ENCODE measurements around the gene GRAMD1A.
A peak's percentile ranks its signal among the peaks of the same experiment; 100 is the strongest.

GRAMD1A gene

DNA sequence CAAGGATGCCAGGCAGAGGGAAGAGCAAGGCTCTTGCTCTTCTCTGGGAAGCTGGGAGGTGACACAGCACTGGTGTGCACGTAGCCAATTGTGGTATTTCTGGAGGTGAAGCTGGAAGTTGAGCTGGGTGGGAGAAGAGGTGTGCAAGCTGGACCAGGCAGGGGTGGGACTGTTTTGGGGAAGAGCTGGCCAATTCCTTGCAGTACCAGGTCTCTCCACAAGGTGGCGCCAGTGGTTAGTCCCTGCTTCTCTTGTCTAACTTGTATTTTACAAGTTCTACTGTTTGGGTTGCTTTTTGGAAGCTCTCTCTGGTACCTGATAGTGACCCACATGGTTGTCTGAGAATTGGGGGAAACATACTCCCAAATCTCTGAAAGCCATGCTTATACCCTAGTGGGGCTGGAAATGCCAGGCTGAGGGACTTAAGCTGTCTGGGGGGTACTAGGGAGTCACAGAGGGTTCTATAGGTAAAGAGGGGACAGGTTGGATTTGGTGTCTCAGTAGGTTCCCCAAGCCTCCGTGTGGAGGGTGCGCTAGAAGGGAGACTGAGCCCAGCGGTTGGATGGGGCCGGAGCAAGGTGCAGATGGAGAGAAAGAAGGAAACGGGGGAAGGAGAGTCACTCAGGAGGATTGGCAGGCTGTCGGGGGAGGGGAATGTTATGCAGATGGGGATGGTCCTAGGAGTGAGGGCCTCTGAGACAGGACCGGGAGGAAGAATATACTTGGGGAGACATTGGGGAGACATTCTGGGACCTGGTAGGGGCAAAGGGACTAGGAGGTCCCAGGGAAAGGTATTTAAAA, 44.4 kb downstream of the GRAMD1A start:
- Histone ChIP-seq H3K18ac (ENCODE audit: low read depth in 1 of 2, low read length in 2 of 2) (no peak overlapping the region), H3K27ac (ENCODE audit: low read length, poor library complexity, severe bottlenecking) (no peak overlapping the region), H2AFZ (ENCODE audit: low read depth, low read length) (no peak overlapping the region), H3K27me3 (ENCODE audit: control insufficient read depth in 1 of 2, insufficient read depth in 1 of 2, low read length in 2 of 2) (peaks cover 0 to 11% of the 10 kb centered on the region in 2 experiments), H3K23ac (ENCODE audit: low read length in 2 of 2) (no peak overlapping the region), H2BK12ac (ENCODE audit: low read length in 2 of 2) (no peak overlapping the region), H3K36me3 (ENCODE audit: control insufficient read depth in 1 of 2, insufficient read depth in 2 of 2, low read depth in 1 of 2, low read length in 2 of 2) (no peaks in the 10 kb centered on the region), H3K9ac (ENCODE audit: low read length) (no peak overlapping the region), H3K4me1 (ENCODE audit: control insufficient read depth, insufficient read depth, low read depth, low read length) (peaks cover 27% of the 10 kb centered on the region), H4K8ac (ENCODE audit: low read length) (no peak overlapping the region), H2BK5ac (ENCODE audit: low read depth, low read length, poor library complexity, severe bottlenecking) (no peak overlapping the region), H2BK15ac (ENCODE audit: low read depth, poor library complexity, severe bottlenecking) (no peak overlapping the region), H3K9me3 (ENCODE audit: control insufficient read depth, low read length) (no peaks in the 10 kb centered on the region), H3K4me2 (ENCODE audit: low read length, poor library complexity, severe bottlenecking) (no peak overlapping the region), H2BK120ac (ENCODE audit: low read depth, low read length) (no peak overlapping the region), H3K14ac (ENCODE audit: low read length in 2 of 2) (no peak overlapping the region), H3K4ac (ENCODE audit: low read depth in 1 of 2, low read length in 2 of 2) (no peak overlapping the region), H3K79me1 (replicated peaks; ENCODE audit: low read length, poor library complexity, severe bottlenecking) (no peaks in the 10 kb centered on the region), H4K91ac (ENCODE audit: low read length) (no peak overlapping the region), H2AK5ac (ENCODE audit: low read length, severe bottlenecking) (no peak overlapping the region), H3K4me3 (ENCODE audit: insufficient read depth in 1 of 2, low read depth in 1 of 2, low read length in 2 of 2) (no peak overlapping the region)
- 69% methylated on average over 9 of the region's 9 CpGs for WGBS
- DNase-seq = peak; percentile 51

DNA sequence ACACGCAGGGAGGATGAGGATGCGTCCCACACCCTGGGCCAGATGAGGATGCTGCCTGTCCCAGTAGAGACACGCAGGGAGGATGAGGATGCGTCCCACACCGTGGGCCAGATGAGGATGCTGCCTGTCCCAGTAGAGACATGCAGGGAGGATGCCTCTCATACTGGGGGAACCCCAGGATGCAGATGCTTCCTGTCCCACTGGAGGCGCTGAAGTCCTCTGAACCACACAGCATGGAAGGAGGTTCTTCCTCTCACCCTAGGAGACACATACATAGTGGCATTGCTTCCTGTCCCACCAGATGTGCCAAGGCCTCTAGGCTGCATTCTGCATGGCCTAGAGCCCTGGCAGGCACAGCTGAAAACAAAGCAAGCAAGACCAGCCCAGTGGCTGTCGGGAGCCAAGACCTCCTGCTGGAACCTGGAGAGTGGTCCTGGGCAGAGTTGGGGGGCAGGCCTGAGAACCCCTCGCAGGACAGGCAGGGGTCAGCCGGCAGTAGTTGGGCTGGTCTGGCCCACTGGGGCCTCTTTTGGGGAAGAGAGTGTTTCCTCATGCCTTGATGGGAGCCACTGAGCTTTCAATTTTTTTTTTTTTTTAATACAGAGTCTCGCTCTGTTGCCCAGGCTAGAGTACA, 45.7 kb downstream of the GRAMD1A start:
- WGBS = 80% methylated on average over 10 of the region's 10 CpGs

DNA sequence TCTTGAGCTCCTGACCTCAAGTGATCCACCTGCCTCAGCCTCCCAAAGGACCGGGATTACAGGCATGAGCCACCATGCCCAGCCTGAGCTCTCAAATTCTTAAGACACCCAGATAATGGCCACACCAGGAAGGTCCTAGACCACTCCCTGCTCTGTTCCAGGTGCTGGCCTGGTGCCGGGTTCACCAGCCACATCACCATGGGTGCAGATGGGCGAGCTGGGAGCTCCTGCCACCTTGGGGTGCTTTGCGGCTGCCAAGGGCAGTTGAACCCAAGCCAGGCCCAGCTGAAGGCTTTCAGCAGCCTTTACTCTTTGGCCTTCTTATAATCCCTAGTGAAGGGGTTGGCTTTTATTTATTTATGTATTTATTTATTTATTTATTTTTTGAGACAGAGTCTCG, 46.3 kb downstream of the GRAMD1A start:
- H3K9ac ChIP-seq (ENCODE audit: low read length) = no peak overlapping the region
- H3K4me2 ChIP-seq (ENCODE audit: low read length, poor library complexity, severe bottlenecking) = no peak overlapping the region
- H3K14ac ChIP-seq (ENCODE audit: low read length in 2 of 2) = no peak overlapping the region
- no peak overlapping the region for H3K18ac ChIP-seq (ENCODE audit: low read depth in 1 of 2, low read length in 2 of 2)
- H3K36me3 ChIP-seq (ENCODE audit: control insufficient read depth in 1 of 2, insufficient read depth in 2 of 2, low read depth in 1 of 2, low read length in 2 of 2) = no peaks in the 10 kb centered on the region
- 89% methylated on average over 4 of the region's 5 CpGs for WGBS
- DNase-seq = no peak
- no peak overlapping the region for H2BK12ac ChIP-seq (ENCODE audit: low read length in 2 of 2)
- no peaks in the 10 kb centered on the region for H3K9me3 ChIP-seq (ENCODE audit: control insufficient read depth, low read length)
- H2AK5ac ChIP-seq (ENCODE audit: low read length, severe bottlenecking) = no peak overlapping the region
- no peak overlapping the region for H3K23ac ChIP-seq (ENCODE audit: low read length in 2 of 2)
- no peaks in the 10 kb centered on the region for H3K79me1 ChIP-seq (replicated peaks; ENCODE audit: low read length, poor library complexity, severe bottlenecking)
- no peak overlapping the region for H3K4me3 ChIP-seq (ENCODE audit: insufficient read depth in 1 of 2, low read depth in 1 of 2, low read length in 2 of 2)
- H3K4ac ChIP-seq (ENCODE audit: low read depth in 1 of 2, low read length in 2 of 2) = no peak overlapping the region
- H4K91ac ChIP-seq (ENCODE audit: low read length) = no peak overlapping the region
- no peak overlapping the region for H2BK120ac ChIP-seq (ENCODE audit: low read depth, low read length)
- no peak overlapping the region for H4K8ac ChIP-seq (ENCODE audit: low read length)
- no peak overlapping the region for H2AFZ ChIP-seq (ENCODE audit: low read depth, low read length)
- H2BK15ac ChIP-seq (ENCODE audit: low read depth, poor library complexity, severe bottlenecking) = no peak overlapping the region
- H2BK5ac ChIP-seq (ENCODE audit: low read depth, low read length, poor library complexity, severe bottlenecking) = no peak overlapping the region
- peaks cover 16% of the 10 kb centered on the region for H3K4me1 ChIP-seq (ENCODE audit: control insufficient read depth, insufficient read depth, low read depth, low read length)
- no peak overlapping the region for H3K27ac ChIP-seq (ENCODE audit: low read length, poor library complexity, severe bottlenecking)
- H3K27me3 ChIP-seq (ENCODE audit: control insufficient read depth in 1 of 2, insufficient read depth in 1 of 2, low read length in 2 of 2) = peaks cover 0 to 11% of the 10 kb centered on the region in 2 experiments

More for the DNA sequence above, 45.7 kb downstream of the GRAMD1A start:
- H3K4me2 ChIP-seq (ENCODE audit: low read length, poor library complexity, severe bottlenecking) = no peak overlapping the region
- DNase-seq = peak; percentile 41
- peaks cover 0 to 11% of the 10 kb centered on the region in 2 experiments for H3K27me3 ChIP-seq (ENCODE audit: control insufficient read depth in 1 of 2, insufficient read depth in 1 of 2, low read length in 2 of 2)
- H2BK120ac ChIP-seq (ENCODE audit: low read depth, low read length) = no peak overlapping the region
- no peaks in the 10 kb centered on the region for H3K79me1 ChIP-seq (replicated peaks; ENCODE audit: low read length, poor library complexity, severe bottlenecking)
- no peak overlapping the region for H3K23ac ChIP-seq (ENCODE audit: low read length in 2 of 2)
- no peaks in the 10 kb centered on the region for H3K9me3 ChIP-seq (ENCODE audit: control insufficient read depth, low read length)
- peaks cover 22% of the 10 kb centered on the region for H3K4me1 ChIP-seq (ENCODE audit: control insufficient read depth, insufficient read depth, low read depth, low read length)
- no peak overlapping the region for H3K14ac ChIP-seq (ENCODE audit: low read length in 2 of 2)
- no peak overlapping the region for H2BK12ac ChIP-seq (ENCODE audit: low read length in 2 of 2)
- H4K8ac ChIP-seq (ENCODE audit: low read length) = no peak overlapping the region
- no peak overlapping the region for H2BK5ac ChIP-seq (ENCODE audit: low read depth, low read length, poor library complexity, severe bottlenecking)
- no peak overlapping the region for H3K27ac ChIP-seq (ENCODE audit: low read length, poor library complexity, severe bottlenecking)
- no peak overlapping the region for H3K9ac ChIP-seq (ENCODE audit: low read length)
- H3K4me3 ChIP-seq (ENCODE audit: insufficient read depth in 1 of 2, low read depth in 1 of 2, low read length in 2 of 2) = no peak overlapping the region
- no peak overlapping the region for H4K91ac ChIP-seq (ENCODE audit: low read length)
- H2AFZ ChIP-seq (ENCODE audit: low read depth, low read length) = no peak overlapping the region
- no peak overlapping the region for H2AK5ac ChIP-seq (ENCODE audit: low read length, severe bottlenecking)
- no peaks in the 10 kb centered on the region for H3K36me3 ChIP-seq (ENCODE audit: control insufficient read depth in 1 of 2, insufficient read depth in 2 of 2, low read depth in 1 of 2, low read length in 2 of 2)
- H3K4ac ChIP-seq (ENCODE audit: low read depth in 1 of 2, low read length in 2 of 2) = no peak overlapping the region
- H3K18ac ChIP-seq (ENCODE audit: low read depth in 1 of 2, low read length in 2 of 2) = no peak overlapping the region
- H2BK15ac ChIP-seq (ENCODE audit: low read depth, poor library complexity, severe bottlenecking) = no peak overlapping the region

DNA sequence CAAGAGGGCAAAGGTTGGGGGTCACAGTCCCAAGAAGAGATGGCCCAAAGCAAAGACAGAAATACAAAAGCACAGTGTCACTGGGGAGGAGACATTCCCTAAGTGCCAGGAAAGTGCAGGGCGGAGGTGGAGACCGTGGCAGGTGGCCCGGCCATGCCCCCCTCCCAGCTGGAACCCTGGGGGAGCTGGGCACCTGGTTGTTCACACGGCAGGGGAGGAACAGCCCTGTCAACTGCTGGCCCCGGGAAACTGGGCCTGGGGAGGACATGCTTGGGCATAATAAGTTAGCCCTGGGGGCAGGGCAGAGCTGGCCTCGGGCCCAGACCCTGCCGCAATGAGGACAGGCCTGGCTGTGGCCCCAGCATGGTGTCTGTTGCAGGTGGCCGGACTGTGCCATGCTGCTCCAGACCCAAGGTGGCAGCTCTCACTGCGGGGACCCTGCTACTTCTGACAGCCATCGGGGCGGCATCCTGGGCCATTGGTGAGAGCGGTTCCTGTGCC, 48.8 kb downstream of the GRAMD1A start:
- Histone ChIP-seq H3K23ac (ENCODE audit: low read length in 2 of 2) (no peak overlapping the region), H3K4me3 (ENCODE audit: insufficient read depth in 1 of 2, low read depth in 1 of 2, low read length in 2 of 2) (no peak overlapping the region), H4K91ac (ENCODE audit: low read length) (no peak overlapping the region), H3K4ac (ENCODE audit: low read depth in 1 of 2, low read length in 2 of 2) (no peak overlapping the region), H3K9ac (ENCODE audit: low read length) (no peak overlapping the region), H4K8ac (ENCODE audit: low read length) (no peak overlapping the region), H3K36me3 (ENCODE audit: control insufficient read depth in 1 of 2, insufficient read depth in 2 of 2, low read depth in 1 of 2, low read length in 2 of 2) (no peaks in the 10 kb centered on the region), H3K14ac (ENCODE audit: low read length in 2 of 2) (no peak overlapping the region), H3K27ac (ENCODE audit: low read length, poor library complexity, severe bottlenecking) (no peak overlapping the region), H2BK5ac (ENCODE audit: low read depth, low read length, poor library complexity, severe bottlenecking) (no peak overlapping the region), H3K18ac (ENCODE audit: low read depth in 1 of 2, low read length in 2 of 2) (no peak overlapping the region), H3K27me3 (ENCODE audit: control insufficient read depth in 1 of 2, insufficient read depth in 1 of 2, low read length in 2 of 2) (no peaks in the 10 kb centered on the region), H2BK12ac (ENCODE audit: low read length in 2 of 2) (no peak overlapping the region), H3K4me2 (ENCODE audit: low read length, poor library complexity, severe bottlenecking) (no peak overlapping the region), H2BK15ac (ENCODE audit: low read depth, poor library complexity, severe bottlenecking) (no peak overlapping the region), H3K9me3 (ENCODE audit: control insufficient read depth, low read length) (no peaks in the 10 kb centered on the region), H2AFZ (ENCODE audit: low read depth, low read length) (no peak overlapping the region), H3K4me1 (ENCODE audit: control insufficient read depth, insufficient read depth, low read depth, low read length) (peaks cover 6% of the 10 kb centered on the region), H2BK120ac (ENCODE audit: low read depth, low read length) (no peak overlapping the region), H2AK5ac (ENCODE audit: low read length, severe bottlenecking) (no peak overlapping the region), H3K79me1 (replicated peaks; ENCODE audit: low read length, poor library complexity, severe bottlenecking) (no peaks in the 10 kb centered on the region)
- no peak for DNase-seq
- WGBS = 82% methylated on average over 11 of the region's 12 CpGs

All from mesenchymal stem cell (in vitro differentiated cells and primary cell).